GM12891 (cell line): ENCODE measurements around the gene CTDSP2.
"Not testable (repeated sequence)": the region's sequence is repeated elsewhere in the genome, so short reads cannot be mapped to it uniquely, and the experiment has no call there.

Source experiments
- DNase-seq: peaks from one replicate; pipeline ENCODE4 v3.0.0; 2011; ENCODE audit warnings: low spot score; ENCODE audit not compliant: insufficient read length
- FAIRE-seq: peaks from 2 replicates; lab custom pipeline; 2011; peaks lifted over from hg19 to GRCh38; lab: Jason Lieb, UNC
- PAX5 ChIP-seq: IDR thresholded peaks from 2 replicates; pipeline ENCODE4 v1.6.1; 2011; ENCODE audit warnings: low read length, moderate library complexity, mild to moderate bottlenecking; ENCODE audit not compliant: insufficient read depth, severe bottlenecking
- POLR2A ChIP-seq: IDR thresholded peaks from 2 replicates; pipeline ENCODE4 v1.6.1; 2011; ENCODE audit warnings: low read depth, low read length, control low read depth
- POLR2AphosphoS5 ChIP-seq: IDR thresholded peaks from 2 replicates; pipeline ENCODE4 v1.6.1; 2011; ENCODE audit warnings: low read depth, low read length, control low read depth
- POU2F2 ChIP-seq: IDR thresholded peaks from 2 replicates; pipeline ENCODE4 v1.6.1; 2011; ENCODE audit warnings: low read depth, mild to moderate bottlenecking, control low read depth, low read length, moderate library complexity
- SPI1 ChIP-seq: IDR thresholded peaks from 2 replicates; pipeline ENCODE4 v1.6.1; 2011; ENCODE audit warnings: low read depth, low read length, control low read depth
- TAF1 ChIP-seq: IDR thresholded peaks from 2 replicates; pipeline ENCODE4 v1.6.1; 2011; ENCODE audit warnings: low read depth, low read length, control low read depth

The CTDSP2 gene

DNA sequence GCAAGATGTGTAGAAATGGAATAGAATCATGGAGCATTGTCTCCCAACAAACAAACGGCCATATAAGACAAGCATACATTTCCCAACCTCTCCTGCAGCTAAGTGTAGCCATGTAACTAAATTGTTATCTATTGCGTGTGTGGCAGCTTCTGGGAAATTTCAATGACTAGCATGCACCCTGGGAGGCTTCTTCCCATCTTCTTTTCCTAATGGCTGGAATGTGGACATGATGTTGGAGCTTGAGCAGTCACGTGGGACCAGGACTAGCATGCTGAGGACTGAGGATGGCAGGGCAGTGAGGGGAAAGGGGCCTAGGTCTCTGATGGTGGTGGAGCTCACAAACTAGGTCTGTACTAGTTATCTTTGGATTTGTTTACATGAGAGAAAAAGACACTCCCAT lies 21.7 kb upstream of the CTDSP2 start:
- DNase-seq (no peak), FAIRE-seq (no peak)
- TF ChIP-seq POU2F2, result no peak
- no peak for TF ChIP-seq PAX5
- no peak for TF ChIP-seq TAF1
- no peak for TF ChIP-seq SPI1
- TF ChIP-seq POLR2A, result no peak
- no peak for TF ChIP-seq POLR2AphosphoS5

GRCh38 chr12:57866308-57867019 lies 19.9 kb upstream of the CTDSP2 start:
- no peak for DNase-seq
- TF ChIP-seq SPI1, result no peak
- TF ChIP-seq POU2F2, result no peak
- no peak for TF ChIP-seq TAF1
- TF ChIP-seq POLR2A, result no peak
- TF ChIP-seq POLR2AphosphoS5, result no peak
- TF ChIP-seq PAX5, result no peak
- FAIRE-seq, result no peak

DNA sequence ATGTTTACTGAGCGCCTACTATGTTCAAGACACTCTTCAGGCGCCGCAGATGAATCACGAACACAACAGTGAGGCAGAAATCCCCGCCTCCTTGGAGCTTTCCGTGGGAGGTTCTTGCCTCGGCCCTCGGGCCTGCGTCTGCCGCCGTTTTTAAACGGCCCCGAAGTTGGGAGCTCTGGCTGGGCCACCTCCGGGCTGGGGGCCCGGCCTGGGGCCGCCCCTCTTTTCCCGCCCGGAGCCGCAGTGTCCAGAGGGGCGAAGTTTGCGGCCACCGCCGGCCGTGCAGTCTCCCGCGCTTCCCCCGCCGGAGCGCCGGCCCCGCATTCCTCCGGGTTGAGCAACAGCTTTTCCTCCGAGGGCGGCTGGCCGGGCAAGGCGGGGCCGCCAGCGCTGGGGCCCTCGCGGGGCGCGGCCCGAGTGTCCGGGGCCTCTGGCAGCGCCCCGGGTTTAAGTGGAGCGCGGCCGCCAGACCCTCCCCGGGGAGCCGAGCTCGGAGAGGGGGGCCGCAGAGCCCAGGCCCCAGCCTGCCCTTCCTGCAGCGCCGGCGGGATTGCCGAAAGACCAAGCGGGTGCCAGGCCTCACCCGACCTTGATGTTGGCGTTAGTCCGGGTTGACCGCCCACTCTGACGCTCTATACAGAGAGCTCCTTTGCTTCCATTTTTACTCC lies 18.7 kb upstream of the CTDSP2 start:
- FAIRE-seq (no peak), DNase-seq (peak; percentile 68)
- TF ChIP-seq TAF1, result no peak
- no peak for TF ChIP-seq SPI1
- no peak for TF ChIP-seq POU2F2
- TF ChIP-seq PAX5, result no peak

DNA sequence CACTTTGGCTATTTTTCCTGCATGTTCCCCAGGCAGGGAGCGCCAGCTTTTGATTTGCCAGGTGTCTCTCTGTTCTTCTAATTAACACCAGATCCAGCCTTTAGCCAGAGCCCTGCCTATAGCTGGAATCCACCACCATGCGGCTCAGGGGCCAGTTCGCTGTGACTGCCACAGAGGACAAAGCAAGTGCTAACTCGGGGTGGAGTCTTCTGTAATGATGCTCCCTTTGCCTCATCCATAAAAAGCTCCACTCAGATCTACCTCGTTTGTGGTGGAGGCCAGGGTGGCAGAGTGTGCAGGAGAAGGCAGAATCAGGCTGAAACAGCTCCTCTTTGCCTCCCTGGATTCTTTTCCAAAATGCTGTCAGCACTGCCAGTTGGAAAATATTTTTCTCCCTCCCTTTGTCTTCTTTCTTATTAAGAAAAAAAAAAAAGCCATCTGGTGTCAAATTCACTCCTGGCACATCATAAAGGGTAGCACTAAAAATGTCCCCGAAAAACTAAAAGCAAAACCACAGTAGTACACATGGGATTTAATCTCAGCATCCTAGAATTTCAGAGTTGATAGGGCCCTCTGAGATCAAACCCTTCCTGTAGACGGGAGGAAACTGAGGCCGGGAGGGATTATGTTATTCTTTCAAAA lies 18.0 kb upstream of the CTDSP2 start:
- FAIRE-seq (no peak), DNase-seq (no peak)
- TF ChIP-seq POU2F2 (no peak), POLR2A (no peak), POLR2AphosphoS5 (no peak), TAF1 (no peak), SPI1 (no peak), PAX5 (no peak)

- FAIRE-seq (no peak), DNase-seq (no peak)
- no peak for TF ChIP-seq POLR2AphosphoS5
- no peak for TF ChIP-seq POLR2A
- TF ChIP-seq PAX5, result no peak
- no peak for TF ChIP-seq SPI1
- no peak for TF ChIP-seq TAF1
- no peak for TF ChIP-seq POU2F2
Measured at GRCh38 chr12:57863676-57864075, 17.1 kb upstream of the CTDSP2 start.

GRCh38 chr12:57861967-57862366 lies 15.4 kb upstream of the CTDSP2 start:
- TF ChIP-seq POLR2A (no peak), SPI1 (no peak), TAF1 (no peak), POU2F2 (no peak), PAX5 (no peak), POLR2AphosphoS5 (no peak)
- FAIRE-seq (no peak), DNase-seq (no peak)

DNA sequence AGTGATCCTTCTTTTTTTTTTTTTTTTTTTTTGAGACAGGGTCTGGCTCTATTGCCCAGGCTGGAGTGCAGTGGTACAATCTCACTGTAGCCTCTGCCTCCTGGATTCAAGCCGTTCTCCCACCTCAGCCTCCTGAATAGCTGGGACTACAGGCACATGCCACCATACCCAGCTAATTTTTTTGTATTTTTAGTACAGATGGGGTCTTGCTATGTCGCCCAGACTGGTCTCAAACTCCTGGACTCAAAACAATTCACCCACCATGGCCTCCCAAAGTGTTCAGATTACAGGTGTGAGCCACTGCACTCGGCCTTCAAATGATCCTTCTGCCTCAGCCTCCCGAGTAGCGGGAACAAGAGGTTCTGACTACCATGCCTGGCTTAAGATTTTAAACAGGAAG lies 14.4 kb upstream of the CTDSP2 start:
- not testable (repeated sequence) for DNase-seq, FAIRE-seq

DNA sequence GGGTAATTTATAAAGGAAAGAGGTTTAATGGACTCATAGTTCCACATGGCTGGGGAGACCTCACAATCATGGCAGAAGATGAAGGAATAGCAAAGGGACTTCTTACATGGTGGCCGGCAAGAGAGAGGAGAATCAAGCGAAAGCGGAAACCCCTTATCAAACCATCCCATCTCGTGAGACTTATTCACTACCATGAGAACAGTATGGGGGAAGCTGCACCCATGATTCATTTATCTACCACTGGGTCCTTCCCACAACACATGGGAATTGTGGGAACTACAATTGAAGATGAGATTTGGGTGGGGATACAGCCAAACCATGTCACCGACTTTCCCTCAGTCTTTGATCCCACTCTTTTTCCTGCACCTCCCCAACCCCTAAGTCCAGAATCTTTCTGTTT lies 12.6 kb upstream of the CTDSP2 start:
- DNase-seq (no peak), FAIRE-seq (no peak)
- TF ChIP-seq TAF1 (no peak), POLR2AphosphoS5 (no peak), POU2F2 (no peak), SPI1 (no peak), PAX5 (no peak), POLR2A (no peak)

DNA sequence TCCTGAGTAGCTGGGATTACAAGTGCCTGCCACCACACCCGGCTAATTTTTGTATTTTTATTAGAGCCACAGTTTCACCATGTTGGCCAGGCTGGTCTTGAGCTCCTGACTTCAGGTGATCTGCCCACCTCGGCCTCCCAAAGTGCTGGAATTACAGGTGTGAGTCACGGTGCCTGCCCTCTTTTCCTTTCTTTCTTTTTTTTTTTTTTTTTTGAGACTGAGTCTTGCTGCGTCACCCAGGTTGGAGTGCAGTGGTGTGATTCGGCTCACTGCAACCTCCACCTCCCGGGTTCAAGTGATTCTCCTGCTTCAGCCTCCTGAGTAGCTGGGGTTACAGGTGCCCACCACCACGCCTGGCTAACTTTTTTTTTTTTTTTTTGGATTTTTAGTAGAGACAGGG lies 11.6 kb upstream of the CTDSP2 start:
- FAIRE-seq, result not testable (repeated sequence)

DNA sequence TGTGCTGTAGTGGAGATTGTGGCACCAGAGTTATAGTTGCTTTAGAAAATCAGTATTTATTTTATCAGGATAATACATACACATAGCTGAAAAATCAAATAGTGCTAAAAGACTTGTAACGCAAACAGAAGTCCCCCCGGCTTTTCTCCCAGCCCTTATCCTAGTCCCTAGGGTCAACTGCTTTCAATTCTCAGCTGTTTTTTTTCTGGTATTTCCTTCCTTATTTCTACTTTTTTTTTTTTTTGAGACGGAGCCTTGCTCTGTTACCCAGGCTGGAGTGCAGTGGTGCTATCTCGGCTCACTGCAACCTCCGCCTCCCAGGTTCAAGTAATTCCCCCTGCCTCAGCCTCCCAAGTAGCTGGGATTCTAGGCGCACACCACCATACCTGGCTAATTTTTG lies 8.4 kb upstream of the CTDSP2 start:
- DNase-seq (no peak), FAIRE-seq (no peak)
- TF ChIP-seq PAX5 (no peak), TAF1 (no peak), POLR2AphosphoS5 (no peak)

More for the DNA sequence above, 11.6 kb upstream of the CTDSP2 start:
- not testable (repeated sequence) for DNase-seq
